Osteoblast (primary cell): ENCODE data around the gene CRTC3. TPM values are rescaled to one million over a fixed set of nuclear protein-coding genes. Genes with fewer than 3 reads are reported as not detected.

Source experiments
- DNase-seq: peaks from one replicate; pipeline ENCODE4 v3.0.0; 2011; ENCODE audit warnings: low spot score, mixed read lengths; ENCODE audit not compliant: insufficient read length; ENCODE audit errors: missing footprints
- H2AFZ ChIP-seq: 2 replicates; pipeline ENCODE4 v1.6.0; 2011; ENCODE audit warnings: mild to moderate bottlenecking, low read length
- H3K27ac ChIP-seq: 2 replicates; pipeline ENCODE4 v1.5.1; 2011; ENCODE audit warnings: mild to moderate bottlenecking, low read depth, low read length, moderate library complexity
- H3K27me3 ChIP-seq: 2 replicates; pipeline ENCODE4 v1.6.0; 2012; ENCODE audit warnings: mild to moderate bottlenecking, control low read depth, inconsistent platforms, low read length, moderate library complexity; ENCODE audit not compliant: insufficient read depth
- H3K36me3 ChIP-seq: 2 replicates; pipeline ENCODE4 v1.5.1; 2011; ENCODE audit warnings: mild to moderate bottlenecking, low read length, control low read depth, moderate library complexity; ENCODE audit not compliant: insufficient read depth
- H3K4me1 ChIP-seq: 2 replicates; pipeline ENCODE4 v1.5.1; 2011; ENCODE audit warnings: mild to moderate bottlenecking, low read length, control low read depth, moderate library complexity; ENCODE audit not compliant: insufficient read depth
- H3K4me2 ChIP-seq: 2 replicates; pipeline ENCODE4 v1.6.0; 2011; ENCODE audit warnings: mild to moderate bottlenecking, low read length; ENCODE audit not compliant: insufficient read depth
- H3K4me3 ChIP-seq: fragments of 200-600 bp; sonication (generic); 3 replicates; pipeline ENCODE4 v1.5.1; 2012; ENCODE audit warnings: mild to moderate bottlenecking, low read length, inconsistent platforms; ENCODE audit not compliant: insufficient read depth
- H3K79me2 ChIP-seq: 2 replicates; pipeline ENCODE4 v1.6.0; 2012; ENCODE audit warnings: mild to moderate bottlenecking, low read length, control low read depth, inconsistent platforms; ENCODE audit not compliant: insufficient read depth
- H3K9me3 ChIP-seq: 2 replicates; pipeline ENCODE4 v1.5.1; 2011; ENCODE audit warnings: low read depth, low read length, control low read depth
- H4K20me1 ChIP-seq: 2 replicates; pipeline ENCODE4 v1.6.0; 2012; ENCODE audit warnings: mild to moderate bottlenecking, low read length, control low read depth; ENCODE audit not compliant: insufficient read depth
- total RNA-seq: library from RNA; depleted of rRNA; stranded (reverse); fragments of >200 nt; gene quantifications from 2 replicates; pipeline ENCODE4 v1.2.3, GENCODE V29; 2012
- TF ChIP-seq, protein P1 (sequence below): IDR thresholded peaks from 2 replicates; pipeline ENCODE4 v1.5.1; 2011; ENCODE audit warnings: mild to moderate bottlenecking, low read depth, low read length, moderate library complexity; ENCODE audit errors: extremely low read depth

Gene CRTC3
- total RNA-seq, 1 donor = 25.0 TPM

DNA sequence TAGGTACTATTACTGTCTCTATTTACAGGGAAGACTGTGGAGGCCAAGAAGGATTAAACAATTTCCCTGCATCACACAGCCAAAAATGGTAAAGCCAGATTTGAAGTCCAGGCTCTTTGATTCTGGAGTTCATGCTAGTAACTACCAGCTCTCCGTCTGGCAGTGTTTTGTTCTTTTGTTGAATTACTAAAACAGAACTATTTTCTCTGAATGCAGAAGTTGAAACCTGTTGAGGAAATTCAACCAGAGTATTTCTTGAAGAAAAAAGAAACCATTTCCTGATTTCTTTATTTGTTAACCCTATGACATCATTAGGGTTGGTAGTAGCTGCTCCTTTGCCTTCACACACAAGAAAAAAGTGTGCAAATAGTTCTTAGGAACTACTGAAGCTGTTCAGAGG, 34.3 kb downstream of the CRTC3 start:
- no peaks in the 10 kb centered on the region for H3K36me3 ChIP-seq
- H3K4me2 ChIP-seq = no peak overlapping the region
- H3K4me1 ChIP-seq = peaks cover 31% of the 10 kb centered on the region
- DNase-seq = no peak
- no peak overlapping the region for H2AFZ ChIP-seq
- H3K79me2 ChIP-seq = peaks cover 53% of the 10 kb centered on the region
- TF ChIP-seq, protein P1, sequence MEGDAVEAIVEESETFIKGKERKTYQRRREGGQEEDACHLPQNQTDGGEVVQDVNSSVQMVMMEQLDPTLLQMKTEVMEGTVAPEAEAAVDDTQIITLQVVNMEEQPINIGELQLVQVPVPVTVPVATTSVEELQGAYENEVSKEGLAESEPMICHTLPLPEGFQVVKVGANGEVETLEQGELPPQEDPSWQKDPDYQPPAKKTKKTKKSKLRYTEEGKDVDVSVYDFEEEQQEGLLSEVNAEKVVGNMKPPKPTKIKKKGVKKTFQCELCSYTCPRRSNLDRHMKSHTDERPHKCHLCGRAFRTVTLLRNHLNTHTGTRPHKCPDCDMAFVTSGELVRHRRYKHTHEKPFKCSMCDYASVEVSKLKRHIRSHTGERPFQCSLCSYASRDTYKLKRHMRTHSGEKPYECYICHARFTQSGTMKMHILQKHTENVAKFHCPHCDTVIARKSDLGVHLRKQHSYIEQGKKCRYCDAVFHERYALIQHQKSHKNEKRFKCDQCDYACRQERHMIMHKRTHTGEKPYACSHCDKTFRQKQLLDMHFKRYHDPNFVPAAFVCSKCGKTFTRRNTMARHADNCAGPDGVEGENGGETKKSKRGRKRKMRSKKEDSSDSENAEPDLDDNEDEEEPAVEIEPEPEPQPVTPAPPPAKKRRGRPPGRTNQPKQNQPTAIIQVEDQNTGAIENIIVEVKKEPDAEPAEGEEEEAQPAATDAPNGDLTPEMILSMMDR = no peak
- H3K4me3 ChIP-seq = no peak overlapping the region
- H3K27me3 ChIP-seq = no peaks in the 10 kb centered on the region
- H3K9me3 ChIP-seq = no peaks in the 10 kb centered on the region
- H4K20me1 ChIP-seq = no peaks in the 10 kb centered on the region
- no peak overlapping the region for H3K27ac ChIP-seq

DNA sequence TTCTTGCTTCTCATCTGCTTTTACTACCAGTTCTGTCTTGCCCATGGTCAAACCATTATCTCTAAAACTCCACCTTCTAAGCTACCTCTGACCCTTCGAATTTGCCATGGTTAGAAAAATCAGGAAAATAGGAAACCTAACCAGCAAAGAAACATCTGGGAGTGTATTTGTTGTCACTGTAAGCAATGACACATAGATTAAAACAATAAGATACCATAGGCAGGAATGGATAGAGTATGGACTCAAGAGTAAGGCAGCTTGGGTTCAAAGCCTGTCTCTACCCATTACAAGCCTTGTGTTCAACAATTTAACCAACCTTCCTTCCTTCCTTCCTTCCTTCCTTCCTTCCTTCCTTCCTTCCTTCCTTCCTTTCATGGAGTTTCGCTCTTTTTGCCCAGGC, 34.9 kb downstream of the CRTC3 start:
- Histone ChIP-seq H3K4me3 (no peak overlapping the region), H2AFZ (no peak overlapping the region), H3K4me2 (no peak overlapping the region), H3K79me2 (peaks cover 52% of the 10 kb centered on the region), H3K4me1 (peaks cover 28% of the 10 kb centered on the region), H3K9me3 (no peaks in the 10 kb centered on the region), H3K36me3 (no peaks in the 10 kb centered on the region), H4K20me1 (no peaks in the 10 kb centered on the region), H3K27ac (no peak overlapping the region), H3K27me3 (no peaks in the 10 kb centered on the region)
- TF ChIP-seq, protein P1 = no peak
- no peak for DNase-seq

DNA sequence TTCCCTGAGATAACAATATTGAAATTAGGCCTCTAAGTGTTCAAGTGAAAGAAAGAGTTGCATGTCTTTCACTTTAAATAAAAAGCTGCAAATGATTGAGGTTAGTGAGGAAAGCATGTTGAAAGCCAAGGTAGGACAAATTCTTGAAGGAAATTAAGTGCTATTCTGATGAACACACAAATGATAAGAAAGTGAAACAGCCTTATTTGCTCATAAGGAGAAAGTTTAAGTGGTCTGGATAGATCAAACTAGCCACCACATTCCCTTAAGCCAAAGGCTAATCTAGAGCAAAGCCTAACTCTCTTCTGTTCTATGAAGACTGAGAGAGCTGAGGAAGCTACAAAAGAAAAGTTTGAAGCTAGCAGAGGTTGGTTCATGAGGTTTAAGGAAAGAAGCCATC, 36.1 kb downstream of the CRTC3 start:
- Histone ChIP-seq H3K27ac (no peak overlapping the region), H3K4me3 (no peak overlapping the region), H3K9me3 (no peaks in the 10 kb centered on the region), H3K4me2 (no peak overlapping the region), H3K36me3 (no peaks in the 10 kb centered on the region), H3K27me3 (no peaks in the 10 kb centered on the region), H3K4me1 (peaks cover 17% of the 10 kb centered on the region), H4K20me1 (no peaks in the 10 kb centered on the region), H3K79me2 (peaks cover 52% of the 10 kb centered on the region), H2AFZ (no peak overlapping the region)
- TF ChIP-seq, protein P1 = no peak
- no peak for DNase-seq

DNA sequence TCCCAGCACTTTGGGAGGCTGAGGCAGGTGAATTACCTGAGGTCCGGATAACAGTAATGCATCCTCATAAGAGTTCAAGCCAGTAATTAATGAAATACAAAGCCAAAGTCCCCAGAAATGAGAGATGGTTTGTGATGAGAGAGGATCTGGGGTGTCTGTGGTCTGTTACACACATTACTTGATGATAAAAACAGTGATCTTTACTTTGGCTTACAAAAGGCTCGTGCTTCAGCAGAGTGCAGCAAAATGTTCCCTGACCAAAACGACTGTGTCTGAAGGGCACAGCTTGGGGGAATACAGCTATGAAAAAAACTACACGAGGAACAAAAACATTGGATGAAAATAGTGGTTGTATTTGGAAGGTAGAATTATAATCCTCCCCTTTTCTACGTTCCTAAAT, 40.9 kb downstream of the CRTC3 start:
- Histone ChIP-seq H3K79me2 (peaks cover 45% of the 10 kb centered on the region), H3K9me3 (no peaks in the 10 kb centered on the region), H3K4me1 (peaks cover 7% of the 10 kb centered on the region), H4K20me1 (peaks cover 6% of the 10 kb centered on the region), H3K4me3 (no peak overlapping the region), H2AFZ (no peak overlapping the region), H3K36me3 (no peaks in the 10 kb centered on the region), H3K4me2 (peak overlapping the region; percentile 67), H3K27ac (peak overlapping the region; percentile 52), H3K27me3 (no peaks in the 10 kb centered on the region)
- TF ChIP-seq, protein P1 = no peak
- no peak for DNase-seq
